HG03139 (cell line): ENCODE data around the gene AKNA.

Experiments
- ATAC-seq: cut with Tn5 transposase; IDR thresholded peaks from one replicate; pipeline ENCODE4 v1.9.1; 2021; ENCODE audit not compliant: unreplicated experiment

AKNA gene

DNA sequence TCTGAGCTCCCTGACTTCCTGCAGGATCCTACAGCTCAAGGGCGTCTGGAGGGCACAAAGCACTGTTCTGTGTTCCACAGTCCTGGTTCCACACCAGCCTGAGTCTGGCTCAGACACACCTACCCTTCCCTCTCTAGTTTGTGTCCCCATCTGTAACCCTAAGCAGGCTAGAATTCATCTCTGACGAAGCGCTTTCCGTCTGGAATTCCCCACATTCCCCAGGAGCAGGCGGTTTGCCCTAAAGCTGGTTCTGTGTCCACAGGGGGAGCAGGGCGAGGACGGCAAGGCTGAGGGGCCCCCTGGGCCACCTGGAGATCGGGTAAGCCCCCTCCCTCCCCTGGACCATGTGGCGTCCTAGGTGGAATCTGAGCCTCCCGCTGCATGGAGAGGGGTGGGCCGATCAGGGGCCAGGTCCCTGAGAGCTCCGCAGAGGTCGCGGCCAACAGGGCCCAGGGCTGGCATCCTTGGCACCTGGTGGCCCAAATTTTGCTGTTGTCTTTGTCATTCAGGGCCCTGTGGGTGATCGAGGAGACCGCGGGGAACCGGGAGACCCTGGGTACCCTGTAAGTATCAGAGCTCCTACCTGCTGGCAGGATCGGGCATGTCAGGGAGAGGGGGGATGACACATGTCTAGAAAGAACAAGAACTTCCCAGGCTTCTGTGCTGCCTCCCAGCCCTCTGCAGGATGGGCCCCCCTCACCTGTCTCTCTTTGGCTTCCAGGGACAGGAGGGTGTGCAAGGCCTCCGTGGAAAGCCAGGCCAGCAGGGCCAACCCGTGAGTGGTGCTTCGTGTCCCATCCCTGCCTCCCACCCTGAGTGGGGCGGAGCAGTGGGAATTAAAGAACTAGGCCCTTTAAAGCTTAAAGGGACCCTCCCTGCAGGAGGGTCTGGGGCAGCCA is 99.3 kb downstream of the AKNA start:
- no peak for ATAC-seq

DNA sequence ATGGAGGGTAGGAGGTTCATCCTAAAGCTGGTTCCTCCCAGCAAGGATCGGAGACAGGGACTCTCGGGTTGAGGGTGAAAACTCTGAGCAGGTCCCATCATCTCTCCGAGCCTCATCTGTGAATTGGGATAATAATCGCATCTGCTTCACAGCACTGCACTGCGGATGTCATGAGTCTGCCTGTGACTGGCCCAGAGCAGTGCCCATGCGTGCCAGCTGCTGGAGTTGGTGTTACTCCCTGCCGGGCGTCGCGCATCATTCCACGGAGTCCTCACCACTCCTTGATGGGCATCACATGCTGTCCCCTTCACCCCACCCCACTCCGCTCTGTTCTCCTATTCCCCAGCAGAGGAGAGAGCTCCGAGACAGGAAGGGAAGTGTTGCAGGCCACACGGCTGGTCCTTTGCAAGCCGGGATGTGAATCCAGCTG is 100.0 kb downstream of the AKNA start:
- no peak for ATAC-seq

- no peak for ATAC-seq
These were observed 100.6 kb downstream of the AKNA start for GRCh38 chr9:114287001-114287762.

DNA sequence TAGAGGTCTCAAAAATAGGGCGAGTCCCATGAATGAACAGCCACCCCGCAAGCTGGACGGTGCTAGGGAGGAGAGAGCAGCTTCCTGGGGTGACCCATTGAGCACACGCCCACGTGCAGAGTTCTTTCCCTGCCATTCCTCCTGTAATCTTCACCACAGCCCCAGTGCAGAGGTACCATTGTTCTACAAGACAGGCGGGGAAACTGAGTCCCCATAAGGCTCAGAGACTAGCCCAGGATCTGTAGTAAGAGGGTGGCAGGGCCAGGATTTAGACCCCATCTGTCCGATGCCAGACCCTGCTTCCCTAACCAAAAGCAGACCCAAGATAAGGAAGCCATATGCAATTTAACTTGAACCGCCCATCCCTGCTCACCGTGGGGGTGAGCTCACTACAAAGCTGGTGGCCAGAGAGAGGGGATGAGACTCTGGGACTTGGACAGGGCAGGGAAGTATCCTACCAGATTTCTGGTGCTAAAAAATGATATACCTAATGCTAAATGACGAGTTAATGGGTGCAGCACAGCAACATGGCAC is 101.6 kb downstream of the AKNA start:
- no peak for ATAC-seq

GRCh38 chr9:114285166-114285867 is 102.5 kb downstream of the AKNA start:
- no peak for ATAC-seq

DNA sequence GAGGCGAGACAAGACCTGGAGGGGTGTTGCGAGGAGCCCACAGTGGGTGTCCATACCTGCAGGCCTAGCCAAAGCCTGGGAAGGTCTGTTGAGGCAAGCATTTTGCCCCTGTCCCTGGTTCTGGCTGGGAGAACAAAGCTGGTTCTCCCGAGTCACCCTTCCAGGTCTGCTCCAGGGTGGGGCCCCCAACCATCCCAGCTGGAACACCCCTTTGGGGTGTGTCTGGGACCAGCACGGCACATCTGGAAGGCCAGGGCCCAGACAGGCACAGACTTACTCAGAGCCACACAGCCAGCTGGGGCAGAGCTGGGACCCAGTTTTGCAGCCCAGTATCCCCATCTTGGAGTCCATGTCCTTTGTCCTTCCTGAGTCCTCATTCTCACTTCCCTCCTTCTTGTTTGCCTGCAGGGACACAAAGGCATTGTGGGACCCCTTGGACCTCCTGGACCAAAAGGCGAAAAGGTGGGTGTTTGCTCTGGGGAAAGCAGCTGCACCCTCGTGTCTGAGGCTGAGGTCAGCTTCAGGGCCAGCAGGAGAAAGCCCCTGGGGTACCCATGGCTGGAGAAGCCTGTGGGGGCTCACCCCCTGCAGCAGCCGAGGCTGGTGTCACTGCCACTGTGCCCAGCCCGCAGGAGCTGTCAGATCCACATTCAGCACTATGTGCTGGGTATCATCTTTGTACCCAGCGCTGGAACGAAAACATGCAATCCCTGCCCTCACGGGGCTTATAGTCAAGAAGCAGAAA is 103.3 kb downstream of the AKNA start:
- no peak for ATAC-seq
